ENCODE results near the gene NEBL.

NEBL gene

DNA sequence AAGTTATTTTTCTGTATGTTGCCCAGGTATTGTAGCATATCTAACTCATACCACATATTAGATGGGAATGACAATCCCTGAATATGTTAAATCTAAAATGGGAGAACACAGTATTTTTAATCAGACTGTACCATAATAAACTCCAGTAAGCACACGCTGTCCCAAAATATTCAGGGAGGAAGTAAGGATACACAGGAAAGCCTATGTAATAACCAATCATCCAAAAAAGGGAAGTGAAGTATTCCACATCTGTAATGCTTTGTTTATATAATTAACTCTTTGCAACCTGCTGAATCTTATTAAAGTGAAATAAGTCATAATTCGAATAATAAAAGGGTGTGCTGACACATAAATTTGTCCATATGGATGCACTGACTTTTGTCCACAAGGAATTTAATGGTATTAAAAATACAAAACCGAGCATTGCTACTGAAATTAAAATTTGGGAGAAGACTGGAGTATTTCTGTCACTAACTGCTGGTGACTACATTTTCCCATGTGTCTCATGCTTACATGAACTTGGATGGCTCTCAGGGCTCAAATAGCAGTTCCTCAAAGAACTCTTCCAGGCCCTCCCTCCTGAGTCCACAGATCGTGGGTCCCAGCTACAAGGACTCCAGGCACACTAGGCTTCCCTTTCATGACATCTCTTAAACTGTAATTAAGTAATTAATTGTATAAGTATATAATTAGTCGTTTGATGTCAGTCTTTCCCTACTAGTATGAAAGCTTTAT lies 120.6 kb downstream of the NEBL start:
- no peak for DNase-seq

- no peak for DNase-seq
Measured at GRCh38 chr10:20771051-20771450, 126.1 kb downstream of the NEBL start.

DNA sequence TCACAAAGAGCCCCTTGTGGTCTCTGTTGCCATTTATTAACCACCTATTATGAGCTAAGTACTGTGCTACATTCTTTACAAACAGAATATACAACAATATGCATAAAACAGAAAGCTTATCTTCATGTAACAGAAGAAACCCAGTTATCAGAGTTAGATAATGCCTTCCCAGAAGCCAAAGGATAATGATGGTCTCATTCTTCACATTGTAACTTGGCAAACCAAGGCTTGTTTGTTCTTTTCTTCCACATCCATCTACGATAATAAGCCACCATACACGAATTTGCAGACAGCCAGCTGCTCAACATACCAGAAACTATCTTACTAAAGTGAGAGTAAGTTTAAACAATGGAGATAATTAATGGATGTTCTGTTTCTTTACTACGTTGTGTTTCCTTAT lies 127.6 kb downstream of the NEBL start:
- DNase-seq: no peak

GRCh38 chr10:20768843-20769242 lies 128.3 kb downstream of the NEBL start:
- DNase-seq: no peak

- DNase-seq: no peak
Measured at GRCh38 chr10:20767028-20767427, 130.1 kb downstream of the NEBL start.

GRCh38 chr10:20765066-20765465 lies 132.0 kb downstream of the NEBL start:
- DNase-seq: no peak

DNA sequence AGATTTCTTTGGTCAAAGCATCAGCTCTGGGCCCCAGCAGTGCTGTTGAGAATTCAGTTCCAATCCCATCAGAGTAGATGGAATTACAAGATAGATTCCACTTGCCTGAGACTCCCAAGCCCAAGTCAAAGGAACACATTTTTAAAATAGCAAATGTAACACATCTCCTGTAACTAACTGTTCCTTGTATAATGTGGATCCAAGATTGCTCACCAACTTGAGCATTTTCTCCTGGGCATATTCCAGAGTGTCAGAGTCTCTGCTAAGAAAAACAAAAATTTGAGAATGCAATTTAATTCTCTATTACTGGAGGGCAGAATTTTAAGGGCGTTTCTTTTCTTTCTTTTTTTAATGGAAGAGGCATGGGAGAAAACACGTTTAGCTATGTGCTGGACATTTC lies 136.7 kb downstream of the NEBL start:
- DNase-seq: no peak

DNA sequence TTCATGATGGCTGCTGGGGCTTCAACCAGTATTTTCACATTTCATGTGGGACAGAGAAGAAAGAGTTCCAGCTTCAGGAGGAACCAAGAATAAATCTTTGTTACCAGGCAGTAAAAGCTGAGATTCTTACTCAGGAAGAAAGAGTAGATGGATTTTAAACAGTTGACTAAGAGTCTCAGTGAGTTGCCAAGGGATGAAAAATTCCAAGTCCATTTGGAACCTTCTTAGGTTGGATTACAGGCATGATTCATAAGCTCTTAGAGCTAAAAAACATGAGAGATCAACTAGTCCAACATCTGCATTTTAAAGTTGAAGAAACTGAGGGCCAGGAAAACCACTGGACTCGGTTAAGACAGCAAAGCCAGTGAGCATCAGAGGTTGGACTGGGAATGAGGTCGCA lies 148.6 kb downstream of the NEBL start:
- no peak for DNase-seq

GRCh38 chr10:20747782-20748181 lies 149.3 kb downstream of the NEBL start:
- no peak for DNase-seq

DNA sequence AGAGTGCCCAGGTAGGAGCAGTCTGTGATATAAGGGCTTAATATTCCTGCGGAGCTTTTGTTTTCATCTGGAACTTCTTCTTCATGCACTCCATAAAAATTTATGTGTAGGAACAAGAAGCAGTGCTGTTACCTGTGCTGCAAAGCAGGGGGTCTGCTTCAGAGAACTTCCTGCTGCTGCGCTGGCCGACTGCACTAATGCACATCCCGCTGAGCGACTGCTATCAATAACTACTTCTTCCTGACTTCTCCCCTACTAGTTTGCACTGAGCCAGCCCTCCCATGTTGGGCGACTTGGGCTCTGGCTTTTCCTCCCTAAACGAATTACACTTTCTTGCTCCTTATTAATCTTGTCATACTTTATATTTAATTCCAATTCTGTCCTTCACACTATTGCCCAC lies 150.3 kb downstream of the NEBL start:
- DNase-seq: no peak

DNA sequence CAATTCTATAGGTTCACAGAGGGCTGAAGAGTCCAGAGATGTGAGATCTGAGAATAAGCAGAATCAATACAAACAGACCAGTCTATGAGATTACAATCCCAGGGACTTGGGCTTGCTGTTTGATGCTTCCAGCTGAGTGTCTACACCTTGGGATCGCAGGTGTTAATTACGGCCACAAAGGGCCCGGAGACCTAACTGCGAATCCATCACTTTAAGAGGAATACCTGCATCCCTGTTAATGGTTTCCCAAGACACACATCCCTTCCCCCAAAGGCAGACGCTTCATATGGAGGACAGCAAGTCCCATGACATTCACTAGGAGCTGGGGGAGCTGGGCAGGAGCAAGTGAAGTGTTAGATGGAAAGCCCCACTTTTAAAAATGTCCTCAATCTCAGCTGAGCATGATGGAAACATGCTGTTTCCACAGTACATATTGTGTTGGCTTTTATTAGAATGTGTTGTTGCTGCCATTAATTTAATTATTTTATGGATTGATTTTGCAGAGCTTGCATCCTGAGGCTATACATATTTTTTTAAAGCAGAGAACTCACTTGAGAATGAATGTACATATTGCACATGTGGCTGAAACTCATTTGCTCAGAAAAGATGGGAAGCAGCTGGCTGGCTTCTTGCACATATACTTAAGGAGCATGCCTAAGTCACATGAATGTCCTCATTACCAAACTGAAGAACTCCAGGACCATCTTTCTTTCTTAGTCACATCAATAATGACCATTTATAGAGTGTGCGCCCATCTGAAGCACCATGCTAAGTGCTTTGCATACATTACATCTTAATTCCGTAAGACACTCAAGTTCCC lies 151.3 kb downstream of the NEBL start:
- DNase-seq: no peak

GRCh38 chr10:20744821-20745220 lies 152.3 kb downstream of the NEBL start:
- DNase-seq: no peak

- no peak for DNase-seq
Measured at GRCh38 chr10:20743942-20744341, 153.2 kb downstream of the NEBL start.

- DNase-seq: no peak
Measured at GRCh38 chr10:20742737-20743541, 154.2 kb downstream of the NEBL start.

- no peak for DNase-seq
Measured at GRCh38 chr10:20740120-20740519, 157.0 kb downstream of the NEBL start.

- DNase-seq: no peak
Measured at GRCh38 chr10:20737107-20737506, 160.0 kb downstream of the NEBL start.
